Loucy (cell line): ENCODE measurements around the gene ADAMTSL2.
A peak's percentile ranks its signal among the peaks of the same experiment; 100 is the strongest.

ENCODE experiments used
- H2AFZ ChIP-seq: fragments of 200-600 bp; sonication (generic); 2 replicates; pipeline ENCODE4 v1.6.0; 2016; ENCODE audit warnings: antibody characterized with exemption, mild to moderate bottlenecking, low read length, moderate library complexity
- H3F3A ChIP-seq: fragments of 200-600 bp; 2 replicates; pipeline ENCODE4 v1.6.0; 2016; ENCODE audit warnings: antibody characterized with exemption, low read depth, mild to moderate bottlenecking
- H3K27me3 ChIP-seq: fragments of 200-600 bp; sonication (generic); 2 replicates; pipeline ENCODE4 v1.6.1; 2014; ENCODE audit warnings: low read length, mild to moderate bottlenecking; ENCODE audit not compliant: insufficient read depth, poor library complexity, severe bottlenecking
- H3K36me3 ChIP-seq: fragments of 200-600 bp; sonication (generic); 2 replicates; pipeline ENCODE4 v1.6.1; 2016; ENCODE audit warnings: low read length; ENCODE audit not compliant: insufficient read depth
- H3K4me1 ChIP-seq: fragments of 200-600 bp; sonication (generic); 2 replicates; pipeline ENCODE4 v1.5.1; 2014; ENCODE audit warnings: low read length, mild to moderate bottlenecking; ENCODE audit not compliant: insufficient read depth, poor library complexity, severe bottlenecking
- H3K4me2 ChIP-seq: fragments of 200-600 bp; sonication (generic); 2 replicates; pipeline ENCODE4 v1.6.0; 2014; ENCODE audit warnings: antibody characterized with exemption, low read length, low read depth, mild to moderate bottlenecking; ENCODE audit not compliant: poor library complexity, severe bottlenecking
- H3K4me3 ChIP-seq: fragments of 200-600 bp; sonication (generic); 2 replicates; pipeline ENCODE4 v1.5.1; 2014; ENCODE audit warnings: low read length, mild to moderate bottlenecking, mixed read lengths; ENCODE audit not compliant: poor library complexity, severe bottlenecking
- H3K79me2 ChIP-seq: fragments of 200-600 bp; sonication (generic); 2 replicates; pipeline ENCODE4 v1.6.1; 2014; ENCODE audit warnings: low read length; ENCODE audit not compliant: insufficient read depth
- H3K9ac ChIP-seq: fragments of 200-600 bp; sonication (generic); 2 replicates; pipeline ENCODE4 v1.6.0; 2014; ENCODE audit warnings: mild to moderate bottlenecking, low read depth, low read length, moderate library complexity; ENCODE audit not compliant: poor library complexity, severe bottlenecking
- H3K9me2 ChIP-seq: fragments of 200-600 bp; sonication (generic); replicated peaks from 2 replicates; pipeline ENCODE4 v1.6.1; 2016; ENCODE audit warnings: low read depth, low read length, mixed read lengths
- H3K9me3 ChIP-seq: fragments of 200-600 bp; sonication (generic); 2 replicates; pipeline ENCODE4 v1.6.1; 2014; ENCODE audit warnings: mild to moderate bottlenecking, antibody characterized with exemption, low read length, low read depth; ENCODE audit not compliant: insufficient read depth
- H4K20me1 ChIP-seq: fragments of 200-600 bp; sonication (generic); 2 replicates; pipeline ENCODE4 v1.6.0; 2014; ENCODE audit warnings: antibody characterized with exemption, low read length, mild to moderate bottlenecking; ENCODE audit not compliant: insufficient read depth, poor library complexity, severe bottlenecking
- CTCF ChIP-seq: fragments of 200-600 bp; sonication (generic); conservative IDR thresholded peaks from 2 replicates; pipeline ENCODE4 v1.5.1; 2014; ENCODE audit warnings: mild to moderate bottlenecking, antibody characterized with exemption, low read length
- EZH2phosphoT487 ChIP-seq: fragments of 200-600 bp; IDR thresholded peaks from 2 replicates; pipeline ENCODE4 v1.6.1; 2018; ENCODE audit warnings: antibody characterized with exemption, mild to moderate bottlenecking, moderate library complexity, borderline replicate concordance

ADAMTSL2 gene

GRCh38 chr9:133519693-133520092, 14.8 kb upstream of the ADAMTSL2 start:
- no peak overlapping the region for H3K9ac ChIP-seq
- no peak overlapping the region for H3K4me2 ChIP-seq
- H3K27me3 ChIP-seq = no peaks in the 10 kb centered on the region
- no peak overlapping the region for H2AFZ ChIP-seq
- H3K36me3 ChIP-seq = no peaks in the 10 kb centered on the region
- H3K9me3 ChIP-seq = no peaks in the 10 kb centered on the region
- H3K4me3 ChIP-seq = no peak overlapping the region
- TF ChIP-seq CTCF = no peak
- TF ChIP-seq EZH2phosphoT487 = no peak
- H3K9me2 ChIP-seq = no peaks in the 10 kb centered on the region
- no peaks in the 10 kb centered on the region for H3F3A ChIP-seq
- H3K4me1 ChIP-seq = peaks cover 34% of the 10 kb centered on the region
- no peaks in the 10 kb centered on the region for H4K20me1 ChIP-seq
- no peaks in the 10 kb centered on the region for H3K79me2 ChIP-seq

- no peak overlapping the region for H3K4me3 ChIP-seq
- no peaks in the 10 kb centered on the region for H3K79me2 ChIP-seq
- no peak overlapping the region for H3K4me2 ChIP-seq
- H4K20me1 ChIP-seq = no peaks in the 10 kb centered on the region
- H3K4me1 ChIP-seq = peaks cover 28% of the 10 kb centered on the region
- no peaks in the 10 kb centered on the region for H3K9me3 ChIP-seq
- H2AFZ ChIP-seq = no peak overlapping the region
- no peaks in the 10 kb centered on the region for H3K27me3 ChIP-seq
- H3K9me2 ChIP-seq = no peaks in the 10 kb centered on the region
- no peaks in the 10 kb centered on the region for H3F3A ChIP-seq
- TF ChIP-seq EZH2phosphoT487 = no peak
- TF ChIP-seq CTCF = no peak
- no peaks in the 10 kb centered on the region for H3K36me3 ChIP-seq
- H3K9ac ChIP-seq = no peak overlapping the region
Measured at GRCh38 chr9:133520121-133520835, 14.2 kb upstream of the ADAMTSL2 start.

- H3K9ac ChIP-seq = peak overlapping the region; percentile 51
- no peaks in the 10 kb centered on the region for H3K9me3 ChIP-seq
- H3K79me2 ChIP-seq = no peaks in the 10 kb centered on the region
- TF ChIP-seq CTCF (no peak), EZH2phosphoT487 (no peak)
- H2AFZ ChIP-seq = no peak overlapping the region
- no peaks in the 10 kb centered on the region for H3K36me3 ChIP-seq
- no peaks in the 10 kb centered on the region for H4K20me1 ChIP-seq
- peak overlapping the region; percentile 61 for H3K4me2 ChIP-seq
- H3K9me2 ChIP-seq = no peaks in the 10 kb centered on the region
- no peaks in the 10 kb centered on the region for H3K27me3 ChIP-seq
- H3K4me1 ChIP-seq = peaks cover 36% of the 10 kb centered on the region
- no peaks in the 10 kb centered on the region for H3F3A ChIP-seq
- peak overlapping the region; percentile 13 for H3K4me3 ChIP-seq
Measured at GRCh38 chr9:133521122-133522072, 13.1 kb upstream of the ADAMTSL2 start.
